Activated naive CD4-positive, alpha-beta T cell treated with anti-CD3 and anti-CD28 coated beads for 36 hours (primary cell): ENCODE data around the gene SNORC. TPM values are rescaled to one million over a fixed set of nuclear protein-coding genes. Genes with fewer than 3 reads are reported as not detected.

ENCODE experiments used
- CTCF ChIA-PET: fragments of 350-600 bp; sonication (Branson Sonifier 250); formaldehyde crosslinking; loops from one replicate; lab custom pipeline; 2021; ENCODE audit warnings: antibody characterized with exemption; lab: Charles Lee
- DNase-seq: peaks from one replicate; pipeline ENCODE4 v3.0.0-alpha.2; 2020
- H3K27ac Mint-ChIP-seq: one replicate; pipeline ENCODE4 v1.8.0; 2021; ENCODE audit warnings: mild to moderate bottlenecking, mixed read lengths
- H3K27me3 Mint-ChIP-seq: one replicate; pipeline ENCODE4 v1.8.0; 2021; ENCODE audit warnings: low read depth, mixed read lengths
- H3K36me3 Mint-ChIP-seq: one replicate; pipeline ENCODE4 v1.8.0; 2021; ENCODE audit warnings: low read depth, mixed read lengths
- H3K4me1 Mint-ChIP-seq: one replicate; pipeline ENCODE4 v1.8.0; 2021; ENCODE audit warnings: low read depth, mixed read lengths
- H3K4me3 Mint-ChIP-seq: one replicate; pipeline ENCODE4 v1.8.0; 2021; ENCODE audit warnings: mild to moderate bottlenecking, moderate library complexity, mixed read lengths
- H3K9me3 Mint-ChIP-seq: one replicate; pipeline ENCODE4 v1.8.0; 2021; ENCODE audit warnings: mixed read lengths
- intact Hi-C: fragments of 100-400 bp; cut with micrococcal nuclease; formaldehyde crosslinking; loops from one replicate; pipeline ENCODE4 v1.15.1; 2023
- total RNA-seq, 2 experiments: library from RNA; stranded (reverse); gene quantifications; one replicate each; pipeline ENCODE4 v1.2.3, GENCODE V29; 2021

Gene SNORC
- total RNA-seq, 2 experiments from 2014 or later, result 0.72 to 1.1 TPM

DNA sequence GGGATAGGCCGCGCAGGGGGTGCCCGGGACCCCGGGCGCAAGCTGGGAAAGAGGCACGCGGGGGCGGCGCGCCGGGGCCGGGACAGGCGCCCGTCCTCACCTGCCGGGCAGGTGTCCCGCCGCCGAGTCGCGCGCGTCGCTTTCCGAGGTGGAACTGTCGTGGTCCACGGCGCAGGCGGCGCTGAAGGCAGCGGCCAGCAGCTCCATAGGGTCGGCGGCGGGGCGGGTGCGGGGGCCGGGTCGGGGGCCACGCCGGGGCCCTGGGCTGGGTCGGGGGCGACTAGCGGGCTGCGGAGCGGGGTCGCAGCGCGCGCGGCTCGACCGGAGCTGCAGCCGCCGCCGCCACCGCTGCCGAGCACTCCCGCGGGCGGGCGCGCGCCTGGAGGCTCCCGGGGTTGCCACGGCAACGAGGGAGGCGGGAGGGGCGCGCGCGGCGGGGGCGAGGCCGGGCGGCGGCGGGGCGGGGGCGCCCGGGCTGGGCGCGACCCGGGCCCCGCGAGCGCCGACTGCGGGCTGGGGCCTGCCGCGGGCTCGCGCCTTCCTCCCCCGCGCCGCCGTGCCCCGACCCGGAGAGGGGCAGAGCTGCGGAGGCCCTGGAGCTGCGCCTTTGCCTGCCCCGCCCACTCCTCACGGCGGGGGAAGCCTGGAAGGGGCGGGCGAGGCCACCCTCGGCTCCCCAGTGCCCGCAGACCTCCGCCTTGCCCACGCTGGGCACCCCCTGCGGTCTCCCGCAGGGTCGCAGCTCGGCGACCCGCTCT, 57.9 kb downstream of the SNORC start:
- CTCF ChIA-PET, result interaction anchor here (0.6 kb wide), 1 partner anchor 173 kb away, joined by 4 read pairs; no protein-coding TSS in a partner anchor
- H3K36me3 Mint-ChIP-seq, result peaks cover 2% of the 10 kb centered on the region
- no peak overlapping the region for H3K27ac Mint-ChIP-seq
- peaks cover 17% of the 10 kb centered on the region for H3K4me1 Mint-ChIP-seq
- H3K9me3 Mint-ChIP-seq, result no peaks in the 10 kb centered on the region
- peaks cover 54% of the 10 kb centered on the region for H3K27me3 Mint-ChIP-seq
- no peak for DNase-seq
- intact Hi-C loops, result no loop called here
- H3K4me3 Mint-ChIP-seq, result no peak overlapping the region

Other genes with a start within 250 kb of the SNORC start
- gene EFHD1, start 236.7 kb upstream of the SNORC start, total RNA-seq, result 1 to 10 TPM; 1.3 to 2.0 TPM
- gene GIGYF2, start 172.9 kb upstream of the SNORC start, total RNA-seq, result 10 to 100 TPM; 49.7 to 52.8 TPM
- not detected for gene KCNJ13, start 93.7 kb upstream of the SNORC start, total RNA-seq
- under 1 TPM in 1 of 2 experiments, not detected in 1; 0.12 TPM for gene NGEF, start 143.0 kb downstream of the SNORC start, total RNA-seq
- gene NEU2, start 162.4 kb downstream of the SNORC start, total RNA-seq, result not detected
- gene INPP5D, start 190.1 kb downstream of the SNORC start, total RNA-seq, result 10 to 100 TPM; 50.9 to 51.0 TPM